Fibroblast of skin of right quadriceps (primary cell): ENCODE data around the gene DRICH1.
"Not testable (repeated sequence)": the region's sequence is repeated elsewhere in the genome, so short reads cannot be mapped to it uniquely, and the experiment has no call there.

Experiments
- DNase-seq: peaks from one replicate; pipeline ENCODE4 v3.0.0-alpha.2; 2013

Gene DRICH1

DNA sequence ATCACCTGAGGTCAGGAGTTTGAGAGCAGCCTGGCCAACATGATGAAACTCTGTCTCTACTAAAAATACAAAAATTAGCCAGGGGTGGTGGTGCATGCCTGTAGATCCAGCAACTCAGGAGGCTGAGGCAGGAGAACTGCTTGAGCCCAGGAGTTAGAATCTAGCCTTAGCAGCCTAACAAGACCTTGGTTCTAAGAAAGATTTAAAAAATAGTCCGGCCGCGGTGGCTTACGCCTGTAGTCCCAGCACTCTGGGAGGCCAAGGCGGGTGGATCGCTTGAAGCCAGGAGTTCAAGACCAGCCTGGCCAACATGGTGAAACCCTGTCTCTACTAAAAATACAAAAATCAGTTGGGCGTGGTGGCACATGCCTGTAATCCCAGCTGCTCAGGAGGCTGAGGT, 14.4 kb upstream of the DRICH1 start:
- DNase-seq = not testable (repeated sequence)

- not testable (repeated sequence) for DNase-seq
These were observed 8.1 kb upstream of the DRICH1 start for GRCh38 chr22:23640206-23640605.

- DNase-seq = no peak
These were observed 7.5 kb upstream of the DRICH1 start for GRCh38 chr22:23639661-23640060.

DNA sequence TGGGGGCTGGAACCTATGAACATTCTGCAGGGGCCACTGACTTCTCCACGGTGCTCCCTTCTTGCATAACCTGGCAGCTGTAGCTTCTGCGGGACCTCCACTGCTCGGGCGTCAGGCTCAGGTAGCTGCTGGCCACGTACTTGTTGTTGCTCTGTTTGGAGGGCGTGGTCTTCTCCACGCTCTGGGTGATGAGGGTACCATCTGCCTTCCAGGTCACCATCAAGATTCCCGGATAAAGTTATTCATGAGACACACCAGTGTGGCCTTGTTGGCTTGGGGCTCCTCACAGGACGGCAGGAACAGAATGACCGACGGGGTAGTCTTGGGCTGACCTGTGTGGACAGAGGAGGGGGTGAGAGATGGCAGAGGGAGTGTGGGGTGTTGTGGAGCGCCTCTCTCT, 6.5 kb upstream of the DRICH1 start:
- no peak for DNase-seq

GRCh38 chr22:23635291-23635690, 3.2 kb upstream of the DRICH1 start:
- DNase-seq = not testable (repeated sequence)

DNA sequence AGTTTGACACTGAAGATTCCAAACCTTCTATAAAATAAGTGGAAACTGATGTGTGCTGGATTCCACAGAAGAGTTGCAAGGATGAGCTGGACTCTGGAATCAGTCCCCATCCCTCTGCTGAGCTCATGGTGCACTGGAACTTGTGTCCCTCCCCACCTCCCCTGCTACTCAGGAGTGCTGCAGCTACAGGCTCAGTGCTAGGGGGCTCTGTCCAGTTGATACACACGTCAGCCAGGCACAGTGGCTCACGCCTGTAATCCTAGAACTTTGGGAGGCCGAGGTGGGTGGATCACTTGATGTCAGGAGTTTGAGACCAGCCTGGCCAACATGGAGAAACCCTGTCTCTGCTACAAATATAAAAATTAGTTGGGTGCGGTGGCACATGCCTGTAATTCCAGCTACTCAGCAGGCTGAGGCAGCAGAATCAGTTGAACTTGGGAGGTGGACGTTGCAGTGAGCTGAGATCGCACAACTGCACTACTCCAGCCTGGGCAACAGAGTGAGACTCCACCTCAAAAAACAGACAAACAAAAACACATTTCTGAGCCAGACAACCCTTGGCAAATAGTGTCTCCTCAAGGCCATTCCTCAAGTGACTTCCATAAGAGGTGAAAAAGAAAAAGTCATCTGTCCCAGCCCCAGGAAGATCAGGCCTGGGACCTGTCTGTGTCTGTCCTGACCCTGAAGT, 3.9 kb downstream of the DRICH1 start:
- DNase-seq = not testable (repeated sequence)

- DNase-seq = peak; percentile 34
These were observed 4.6 kb downstream of the DRICH1 start for GRCh38 chr22:23627401-23628055.

DNA sequence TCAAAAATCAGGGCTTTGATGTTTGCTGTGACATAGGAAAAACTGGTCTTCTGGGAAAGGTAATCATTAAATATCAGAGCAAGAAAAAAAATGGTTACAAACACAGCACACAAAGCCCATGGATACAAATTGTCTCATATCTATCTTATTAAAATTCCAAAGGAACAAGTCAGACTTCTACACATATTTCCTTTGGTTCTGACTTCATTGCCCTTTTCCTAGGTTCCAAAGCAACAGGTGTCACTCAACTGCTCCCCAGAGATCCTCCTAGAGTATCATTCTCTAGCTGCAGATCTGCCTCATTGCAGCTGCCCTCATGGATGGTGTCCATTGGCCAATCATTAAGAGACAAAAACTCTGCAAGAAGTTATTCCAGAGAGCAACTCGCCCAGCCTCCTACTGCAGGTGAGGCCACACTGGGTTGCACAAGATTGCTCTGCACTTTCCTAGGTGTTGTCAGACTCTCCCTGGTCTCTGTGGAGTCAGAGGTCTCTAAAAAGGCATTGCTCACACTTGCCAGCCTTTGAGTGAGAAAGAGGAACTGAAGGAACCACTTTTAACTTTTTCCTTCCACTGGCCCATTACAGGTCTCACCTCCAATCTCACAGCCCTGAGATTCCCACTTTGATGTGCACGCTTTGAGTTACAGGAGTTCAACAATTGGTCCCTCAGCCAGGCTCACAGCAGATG, 5.7 kb downstream of the DRICH1 start:
- no peak for DNase-seq

- DNase-seq = peak; percentile 17
These were observed 9.5 kb downstream of the DRICH1 start for GRCh38 chr22:23622634-23623033.

- not testable (repeated sequence) for DNase-seq
These were observed 10.2 kb downstream of the DRICH1 start for GRCh38 chr22:23621916-23622315.

DNA sequence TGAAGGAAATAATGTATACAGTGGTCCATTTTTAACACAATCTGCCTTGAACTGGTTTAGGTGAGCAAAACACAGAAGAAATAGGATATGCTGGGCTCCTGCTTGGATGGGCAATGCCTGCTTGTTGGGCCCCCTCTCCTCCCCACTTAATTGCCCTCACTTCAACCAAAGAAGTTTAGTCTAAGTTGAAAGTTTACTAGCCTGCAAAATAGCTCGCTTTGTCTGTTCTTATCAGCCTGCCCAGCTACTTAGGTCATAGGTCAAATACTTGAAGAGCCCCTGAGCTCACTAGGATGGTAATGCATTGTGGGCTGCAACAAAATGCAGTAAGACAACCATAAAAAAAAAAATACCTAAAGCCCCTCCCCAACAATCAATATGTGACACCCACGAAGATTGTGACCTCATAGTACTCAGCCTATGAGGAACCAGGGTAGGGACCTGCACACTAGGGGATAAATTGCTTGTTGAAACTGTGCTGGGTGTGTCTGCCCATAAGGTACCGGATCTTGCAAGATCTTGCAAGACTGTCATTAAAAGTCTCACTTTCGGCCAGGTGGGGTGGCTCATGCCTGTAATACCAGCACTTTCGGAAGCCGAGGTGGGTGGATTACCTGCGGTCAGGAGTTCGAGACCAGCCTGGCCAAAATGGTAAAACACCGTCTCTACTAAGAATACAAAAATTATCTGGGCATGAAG, 10.9 kb downstream of the DRICH1 start:
- DNase-seq = no peak

GRCh38 chr22:23613193-23613972, 18.7 kb downstream of the DRICH1 start:
- DNase-seq = no peak

DNA sequence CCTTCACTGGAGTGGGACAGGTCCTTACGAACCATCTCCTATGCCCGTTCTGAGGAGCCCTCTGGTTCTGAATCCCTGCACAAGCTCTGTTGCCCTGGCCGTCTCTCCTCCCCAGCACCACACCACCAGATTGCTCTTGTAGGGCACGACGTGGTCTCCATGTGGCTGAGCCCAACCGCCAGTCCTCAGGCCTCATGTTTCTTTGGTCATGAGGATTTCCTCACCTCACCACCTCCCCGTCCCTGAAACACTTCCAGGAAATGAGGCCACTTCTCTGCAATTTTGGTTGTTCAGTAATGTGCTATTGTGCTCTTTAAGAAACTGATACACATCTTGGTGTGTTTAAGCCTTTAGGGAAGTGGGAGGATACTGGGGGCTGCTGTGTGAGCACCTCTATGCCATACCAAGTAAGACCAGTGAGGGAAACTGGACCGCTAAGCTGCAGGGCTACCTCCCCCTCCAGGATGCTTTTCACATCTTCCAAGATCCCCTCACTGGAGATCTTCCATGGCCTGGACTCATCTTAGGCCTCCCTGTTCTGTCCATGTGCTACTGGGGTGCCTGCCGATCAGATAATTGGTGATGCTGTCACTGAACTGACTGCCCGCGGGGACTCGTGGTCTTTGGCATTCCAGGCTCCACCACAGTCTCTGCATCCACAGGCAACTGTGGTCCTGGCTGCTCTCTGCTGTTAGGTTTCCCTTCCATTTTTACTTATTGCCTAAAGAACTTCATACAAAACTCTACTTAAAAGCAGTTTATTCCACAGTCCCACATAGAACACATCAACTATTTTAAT, 21.9 kb downstream of the DRICH1 start:
- DNase-seq = no peak

- peak; percentile 21 for DNase-seq
These were observed 23.5 kb downstream of the DRICH1 start for GRCh38 chr22:23608583-23608982.

DNA sequence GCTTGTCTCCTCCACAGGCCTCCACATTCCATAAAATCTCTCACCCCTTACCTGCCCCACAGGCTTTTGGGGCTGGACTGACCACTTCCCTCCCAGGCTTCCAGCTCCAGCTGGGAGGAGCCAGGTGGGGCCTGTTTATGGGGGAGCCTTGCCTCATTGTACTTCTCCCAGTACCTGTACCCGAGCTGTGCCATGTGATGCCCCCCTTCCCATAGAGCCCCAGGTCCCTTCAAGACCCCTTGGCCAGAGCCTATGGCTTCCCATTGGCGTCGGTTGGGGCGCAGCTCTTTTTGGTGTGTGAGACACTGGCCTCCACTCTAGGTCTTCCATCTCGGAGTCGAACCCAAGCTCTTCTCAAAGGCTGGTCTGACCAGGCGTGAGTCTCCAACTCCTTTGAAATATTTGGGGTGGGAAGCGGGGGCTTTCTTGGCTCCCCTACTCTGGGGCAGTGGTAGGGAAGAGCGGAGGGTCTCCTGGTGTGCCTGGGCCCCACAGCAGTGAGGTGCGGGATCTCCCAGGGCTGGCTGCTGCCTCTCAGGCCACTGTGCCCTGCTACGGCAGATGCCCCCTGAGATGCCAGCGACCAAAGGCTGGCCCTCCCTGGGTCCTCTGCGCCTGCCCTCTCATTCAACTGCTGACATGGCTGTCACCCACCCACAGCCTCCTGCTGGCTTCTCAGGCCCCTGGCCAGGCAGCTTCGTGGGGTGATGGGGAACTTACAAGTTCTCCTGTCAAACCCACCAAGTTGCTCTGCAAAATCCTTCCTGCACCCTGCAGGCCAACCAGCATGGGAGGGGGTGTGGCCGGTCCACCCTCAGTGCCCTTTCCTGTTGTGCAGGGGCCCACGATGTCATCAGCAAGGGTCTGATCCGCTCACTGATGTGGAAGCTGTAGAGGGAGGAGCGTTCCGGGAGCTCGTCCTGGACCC, 25.7 kb downstream of the DRICH1 start:
- no peak for DNase-seq

DNA sequence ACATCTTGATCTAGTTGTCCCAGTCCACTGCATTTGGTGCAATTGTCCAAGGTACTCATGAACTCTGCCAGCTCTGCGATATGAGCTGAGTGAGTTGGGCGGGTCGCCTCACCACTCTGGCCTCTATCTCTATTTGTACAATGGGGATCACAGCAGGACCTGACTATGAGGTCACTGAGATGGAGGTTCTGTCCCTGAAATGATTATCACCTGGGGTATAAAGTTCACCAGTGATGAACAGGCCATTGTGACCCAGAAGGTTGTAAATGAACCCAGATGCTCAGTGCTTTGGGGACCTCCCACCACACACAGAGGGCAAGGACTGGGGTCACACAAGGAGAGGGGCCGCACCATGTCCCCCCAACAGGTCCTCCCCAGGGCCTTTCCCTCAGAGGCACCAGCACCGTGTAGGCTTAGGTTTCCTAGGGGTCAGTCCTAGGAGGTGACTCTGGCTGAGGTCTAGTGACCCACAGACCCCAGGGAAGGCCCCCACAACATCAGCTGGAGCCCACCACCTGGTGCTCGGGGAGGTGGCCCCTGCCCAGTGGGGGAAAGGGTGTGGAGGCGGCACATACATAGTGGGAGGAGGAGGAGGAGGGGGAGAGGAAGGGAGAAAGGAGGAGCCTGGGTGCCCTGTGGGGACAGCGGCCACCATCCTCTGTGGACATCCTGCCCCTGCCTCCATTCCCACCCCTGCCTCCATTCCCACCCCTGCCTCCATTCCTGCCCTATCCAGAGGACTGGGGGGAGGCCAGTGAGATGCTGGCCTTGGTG, 27.0 kb downstream of the DRICH1 start:
- no peak for DNase-seq

DNA sequence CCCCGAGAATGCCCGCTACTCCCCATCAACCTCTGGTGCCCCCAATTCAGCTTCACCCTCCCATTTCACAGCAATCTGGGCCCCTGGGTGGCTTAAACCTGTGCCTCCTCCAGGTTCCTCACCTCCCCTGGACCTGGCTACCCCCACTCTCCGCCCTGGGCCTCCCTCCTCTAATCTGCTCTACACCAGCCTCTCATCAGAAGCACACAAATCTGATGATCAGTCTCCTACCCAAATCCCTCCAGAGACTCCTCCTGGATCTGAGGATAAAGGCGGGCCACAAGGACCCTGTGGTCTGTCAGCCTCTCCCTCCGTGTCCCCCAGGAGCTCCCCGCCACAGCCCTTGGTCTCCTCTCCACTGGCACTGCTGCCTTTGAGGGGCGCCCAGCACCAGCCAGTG, 28.9 kb downstream of the DRICH1 start:
- DNase-seq = no peak

- DNase-seq = no peak
These were observed 33.2 kb downstream of the DRICH1 start for GRCh38 chr22:23598805-23599518.
